HG02642 (cell line): ENCODE results near the gene SYNPO2.

Source experiments
- ATAC-seq: cut with Tn5 transposase; IDR thresholded peaks from one replicate; pipeline ENCODE4 v1.9.1; 2021; ENCODE audit warnings: mild to moderate bottlenecking; ENCODE audit not compliant: unreplicated experiment, poor library complexity

Gene SYNPO2

DNA sequence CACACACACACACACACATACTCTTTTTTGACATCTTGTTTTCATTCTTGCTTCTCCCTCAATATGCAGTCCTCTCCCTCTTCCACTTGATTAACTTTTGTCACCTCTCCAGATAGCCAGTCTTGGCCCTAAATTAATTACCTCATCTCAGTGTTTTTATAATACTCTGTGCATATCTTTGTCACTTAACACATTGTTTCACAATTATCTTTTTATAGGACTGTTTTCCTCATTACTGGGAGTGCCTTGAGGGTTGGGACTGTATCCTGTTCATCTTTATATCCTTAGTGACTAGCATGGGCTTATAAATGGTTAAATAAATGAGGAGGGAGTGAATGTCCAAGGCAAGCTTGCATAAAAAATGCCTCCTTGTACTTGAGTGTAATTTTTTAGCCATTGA lies 33.1 kb downstream of the SYNPO2 start:
- no peak for ATAC-seq

DNA sequence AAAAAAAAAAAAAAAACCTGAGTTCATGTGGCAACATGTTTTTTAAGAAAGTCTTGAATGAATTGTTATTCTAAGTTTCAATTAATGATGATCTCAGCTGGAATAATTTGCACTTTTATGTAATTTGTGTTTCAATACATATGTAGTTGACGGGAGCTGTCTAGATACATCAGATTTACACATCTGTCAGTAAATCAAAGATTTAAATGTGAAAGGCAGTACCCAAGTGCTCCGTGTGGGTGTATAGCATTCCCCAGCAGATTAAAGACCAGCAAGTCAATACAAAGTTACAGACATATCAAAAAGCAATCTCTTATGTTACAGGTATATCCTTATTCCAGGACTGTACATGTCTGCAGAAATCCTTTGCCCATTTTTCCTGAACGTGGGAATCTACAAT lies 35.2 kb downstream of the SYNPO2 start:
- no peak for ATAC-seq

DNA sequence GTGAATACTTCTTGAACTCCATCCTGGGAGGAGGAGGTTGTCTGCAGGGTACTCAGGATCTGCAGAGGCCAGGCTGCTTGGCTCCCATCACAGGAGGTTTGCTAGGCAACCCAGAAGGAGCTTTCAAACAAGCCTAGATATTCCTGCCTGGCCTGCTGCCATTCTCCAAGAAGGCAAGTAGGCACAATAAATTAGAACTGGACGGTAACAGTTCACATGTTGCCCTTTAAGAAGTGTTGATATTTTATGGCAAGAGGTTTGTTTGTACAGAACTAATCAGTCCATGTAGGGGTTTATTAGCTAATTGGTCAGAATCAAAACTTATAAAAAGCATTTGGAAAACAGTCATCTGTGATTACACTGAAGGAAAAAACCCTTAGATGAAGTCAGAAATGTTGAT lies 39.3 kb downstream of the SYNPO2 start:
- ATAC-seq = no peak

DNA sequence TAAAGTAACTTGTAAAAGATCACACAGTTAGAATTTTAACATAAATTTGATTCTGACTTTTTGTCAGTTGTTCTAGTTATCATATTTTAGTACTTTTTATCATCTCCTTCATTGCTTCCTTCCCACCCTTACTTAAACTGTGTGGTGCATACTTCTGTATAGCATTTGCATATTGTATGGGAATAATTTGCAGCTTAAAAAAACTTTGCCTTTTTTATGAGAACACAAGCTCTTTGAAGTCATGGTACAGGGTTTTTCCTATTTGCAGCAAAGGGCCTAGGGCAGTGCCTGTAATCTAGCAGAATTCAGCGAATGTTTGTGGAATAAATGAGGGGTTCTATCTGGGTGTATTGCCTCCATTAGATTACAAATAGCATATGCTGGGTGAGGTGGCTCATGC lies 41.6 kb downstream of the SYNPO2 start:
- ATAC-seq = no peak

DNA sequence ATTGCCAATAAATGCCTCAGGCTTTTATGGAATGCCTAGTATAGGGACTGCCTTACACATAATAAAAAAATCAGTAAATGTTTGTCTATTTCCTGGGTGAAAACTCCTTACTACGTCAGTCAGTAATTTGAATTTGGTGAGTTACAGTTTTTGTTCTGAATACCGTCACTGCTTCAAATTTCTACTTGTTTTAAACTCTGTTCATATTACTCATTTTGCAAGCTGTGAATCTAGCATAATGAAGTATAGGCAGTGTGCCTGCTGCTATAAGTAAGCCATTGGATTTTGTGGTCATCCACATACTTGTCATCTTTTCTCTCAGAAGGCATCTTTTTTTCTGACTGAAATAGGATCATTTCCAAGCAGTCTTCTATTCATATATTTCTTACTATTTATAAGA lies 43.1 kb downstream of the SYNPO2 start:
- no peak for ATAC-seq

DNA sequence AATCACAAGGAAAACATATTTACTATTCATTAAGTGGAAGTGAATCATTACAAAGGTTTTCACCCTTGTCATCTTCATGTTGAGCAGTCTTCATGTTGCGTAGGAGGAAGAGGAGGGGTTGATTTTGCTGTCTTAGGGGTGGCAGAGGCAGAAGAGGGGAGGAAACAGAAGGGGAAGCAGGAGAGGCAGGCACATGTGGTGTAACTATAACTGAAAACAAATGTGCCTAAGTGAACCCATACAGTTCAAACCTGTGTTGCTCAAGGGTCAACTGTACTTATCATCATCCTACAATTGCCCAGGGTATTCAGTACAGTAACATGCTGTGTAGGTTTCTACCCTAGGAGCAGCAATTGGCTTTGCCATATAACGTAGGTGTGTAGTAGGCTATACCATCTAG lies 47.2 kb downstream of the SYNPO2 start:
- no peak for ATAC-seq

DNA sequence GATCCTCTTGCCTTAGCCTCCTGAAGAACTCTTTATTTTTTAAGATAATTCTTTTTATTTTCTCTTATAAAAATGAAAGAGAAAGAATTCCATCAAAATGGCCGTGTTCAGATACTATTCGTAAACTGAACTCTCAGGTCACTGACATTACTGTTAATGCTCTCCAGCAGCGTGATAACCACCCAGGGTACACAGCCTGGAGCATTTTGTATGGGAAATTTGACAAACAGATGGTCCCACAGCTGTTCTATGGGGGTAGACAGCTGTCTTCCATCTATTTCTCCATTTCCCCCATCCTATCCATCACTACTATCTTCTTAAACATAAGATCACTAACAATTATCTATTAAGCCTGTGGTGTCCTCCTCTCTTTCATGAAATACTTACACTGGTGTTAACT lies 47.8 kb downstream of the SYNPO2 start:
- no peak for ATAC-seq

DNA sequence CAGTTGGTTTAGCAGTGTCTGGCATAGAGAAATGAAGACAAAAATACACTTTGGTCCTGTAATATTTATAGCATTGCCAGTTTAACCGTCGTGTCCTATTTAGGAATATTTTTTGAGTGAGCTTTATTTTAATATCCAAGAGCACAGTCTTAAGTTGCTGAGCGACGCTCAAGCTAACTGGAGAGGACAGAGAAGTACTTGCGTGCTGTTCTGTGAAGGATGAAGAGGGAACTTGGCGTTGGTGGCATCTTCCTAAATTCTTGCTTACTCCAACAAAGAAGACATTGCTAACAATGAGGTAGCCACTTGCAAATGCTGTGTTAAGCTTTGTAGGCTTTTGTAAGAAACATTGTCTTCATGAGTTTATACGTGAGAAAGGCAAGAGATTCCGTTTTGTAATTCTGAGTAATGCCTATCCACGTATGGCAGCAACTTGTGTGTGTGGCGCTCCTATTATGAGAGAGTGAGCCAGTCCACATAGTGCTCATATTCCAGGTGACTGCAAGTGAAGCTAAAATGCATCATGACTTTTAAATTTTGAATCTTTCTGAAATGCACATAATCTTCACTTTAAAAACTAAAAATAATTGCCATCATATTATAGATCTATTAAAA lies 50.6 kb downstream of the SYNPO2 start:
- no peak for ATAC-seq

DNA sequence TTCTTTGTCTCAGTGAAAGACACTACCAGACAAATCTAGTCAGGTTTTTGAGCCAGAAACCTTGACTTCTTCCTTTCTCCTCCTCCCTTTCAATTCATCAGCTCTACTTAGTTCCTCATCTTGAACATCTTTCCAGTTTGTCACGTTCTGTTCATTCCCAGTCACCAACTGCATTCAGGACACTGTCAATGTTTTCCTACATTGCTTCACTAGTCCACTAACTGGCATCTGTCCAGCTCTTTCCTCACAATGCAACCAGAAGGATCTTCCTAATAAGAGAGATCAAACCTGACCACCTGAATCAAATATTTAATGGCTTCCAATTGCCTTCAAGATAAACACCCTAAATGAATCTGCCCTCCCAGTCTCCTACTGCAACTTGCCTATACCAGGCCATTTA lies 52.5 kb downstream of the SYNPO2 start:
- ATAC-seq = no peak

DNA sequence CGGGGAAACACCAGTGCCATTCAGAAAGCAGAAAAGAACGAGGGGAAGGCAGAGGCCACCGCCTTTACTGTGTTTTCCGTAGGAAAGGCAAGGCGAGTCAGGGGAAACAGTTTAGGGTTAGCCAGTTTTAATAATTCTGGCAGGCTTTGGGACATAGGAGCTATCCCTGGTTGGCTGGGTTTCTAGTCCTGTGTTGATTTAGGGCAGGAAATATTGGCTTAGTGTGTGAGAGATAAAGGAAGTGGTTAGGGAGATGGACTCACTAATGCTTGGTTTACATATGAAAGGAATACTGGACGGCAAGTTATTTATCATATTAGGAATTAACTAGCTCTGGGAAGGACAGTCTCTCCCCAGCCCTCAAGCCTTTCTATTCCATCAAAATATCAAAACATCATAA lies 53.1 kb downstream of the SYNPO2 start:
- no peak for ATAC-seq

DNA sequence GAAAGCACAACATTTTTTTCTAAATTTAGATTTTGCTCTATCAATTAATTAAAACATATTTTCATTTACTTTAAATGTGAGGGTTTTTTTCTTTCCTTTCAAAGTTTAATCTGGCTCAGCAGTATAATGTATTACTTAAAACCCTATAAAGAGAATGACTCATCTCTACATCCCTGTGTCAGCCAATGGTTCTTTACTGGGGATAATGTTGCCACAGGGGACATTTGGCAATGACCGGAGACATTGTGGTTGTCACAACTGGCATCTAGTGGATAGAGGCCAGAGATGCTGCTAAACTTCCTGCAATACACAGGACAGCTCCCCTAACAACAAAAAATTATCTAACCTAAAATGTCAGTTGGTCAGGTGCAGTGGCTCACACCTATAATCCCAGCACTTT lies 53.8 kb downstream of the SYNPO2 start:
- no peak for ATAC-seq

GRCh38 chr4:118947095-118947494 lies 58.4 kb downstream of the SYNPO2 start:
- no peak for ATAC-seq

GRCh38 chr4:118948545-118949144 lies 60.0 kb downstream of the SYNPO2 start:
- ATAC-seq = no peak

GRCh38 chr4:118950224-118950623 lies 61.6 kb downstream of the SYNPO2 start:
- no peak for ATAC-seq

DNA sequence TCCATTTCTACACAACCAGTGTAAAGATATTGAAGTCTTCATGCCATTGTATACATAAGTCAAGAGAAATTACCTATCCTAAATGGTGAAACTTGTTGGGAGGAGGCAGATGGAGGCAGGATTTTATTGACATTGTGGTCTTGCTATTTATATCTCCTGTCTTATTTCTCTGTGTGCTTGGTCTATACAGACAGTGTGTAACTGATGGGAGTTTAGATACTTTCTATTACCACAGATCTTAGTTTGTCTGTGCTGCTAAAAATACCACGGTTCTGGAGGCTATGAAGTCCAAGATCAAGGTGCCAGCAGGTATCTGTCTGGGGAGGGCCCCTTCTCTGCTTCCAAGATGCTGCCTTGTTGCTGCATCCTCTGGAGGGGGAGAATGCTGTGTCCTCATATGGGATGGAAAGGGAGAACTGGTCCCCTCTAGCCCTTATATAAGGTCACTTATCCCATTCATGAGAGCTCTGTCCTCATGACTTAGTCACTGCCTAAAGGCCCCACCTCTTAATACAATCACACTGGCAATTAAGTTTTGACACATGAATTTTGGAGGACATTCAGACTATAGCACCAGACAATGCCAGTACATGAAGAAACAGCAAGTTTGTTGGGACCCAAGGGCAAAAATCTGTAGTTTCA lies 62.4 kb downstream of the SYNPO2 start:
- ATAC-seq = no peak

- no peak for ATAC-seq
These were observed 64.6 kb downstream of the SYNPO2 start for GRCh38 chr4:118953276-118953675.

- ATAC-seq = no peak
These were observed 65.6 kb downstream of the SYNPO2 start for GRCh38 chr4:118954246-118954645.

DNA sequence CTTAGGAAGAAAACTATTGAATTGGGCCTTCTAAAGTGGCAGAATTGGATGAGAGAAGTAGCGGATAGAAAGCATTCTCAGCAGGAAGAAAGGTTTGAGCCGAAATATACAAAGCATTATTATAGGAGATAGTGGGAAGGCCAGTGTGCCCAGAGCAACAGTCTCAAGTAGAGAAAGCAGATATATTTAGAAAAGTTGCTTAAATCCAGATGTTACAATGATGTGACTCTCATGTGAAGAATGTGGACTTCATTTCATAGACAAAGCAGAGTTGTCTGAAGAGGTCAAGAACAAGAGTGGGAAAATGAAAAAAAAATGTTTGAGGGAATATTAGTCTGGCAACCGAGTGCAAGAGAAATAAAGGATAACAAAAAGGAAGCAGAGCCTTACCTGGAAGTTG lies 66.9 kb downstream of the SYNPO2 start:
- no peak for ATAC-seq

- no peak for ATAC-seq
These were observed 69.2 kb downstream of the SYNPO2 start for GRCh38 chr4:118957722-118958445.

- ATAC-seq = no peak
These were observed 73.9 kb downstream of the SYNPO2 start for GRCh38 chr4:118962540-118962939.

GRCh38 chr4:118964891-118965411 lies 76.3 kb downstream of the SYNPO2 start:
- no peak for ATAC-seq
